ENCODE results near the gene EXT2.

Gene EXT2

GRCh38 chr11:44133335-44133946 is 38.0 kb downstream of the EXT2 start:
- no peak for DNase-seq (ENCODE audit: low read depth)

GRCh38 chr11:44134625-44135024 is 39.1 kb downstream of the EXT2 start:
- no peak for DNase-seq (ENCODE audit: low read depth)

- DNase-seq (ENCODE audit: low read depth) = no peak
Measured at GRCh38 chr11:44136176-44136945, 40.9 kb downstream of the EXT2 start.

GRCh38 chr11:44137057-44137456 is 41.6 kb downstream of the EXT2 start:
- DNase-seq (ENCODE audit: low read depth) = no peak

GRCh38 chr11:44138286-44138685 is 42.8 kb downstream of the EXT2 start:
- DNase-seq (ENCODE audit: low read depth) = peak; percentile 20

- no peak for DNase-seq (ENCODE audit: low read depth)
Measured at GRCh38 chr11:44138980-44139379, 43.5 kb downstream of the EXT2 start.

GRCh38 chr11:44139565-44140330 is 44.3 kb downstream of the EXT2 start:
- DNase-seq (ENCODE audit: low read depth) = no peak

- DNase-seq (ENCODE audit: low read depth) = no peak
Measured at GRCh38 chr11:44140372-44140771, 44.9 kb downstream of the EXT2 start.

GRCh38 chr11:44140805-44141204 is 45.3 kb downstream of the EXT2 start:
- DNase-seq (ENCODE audit: low read depth) = peak; percentile 7

- no peak for DNase-seq (ENCODE audit: low read depth)
Measured at GRCh38 chr11:44143987-44144909, 48.8 kb downstream of the EXT2 start.

GRCh38 chr11:44145011-44145775 is 49.7 kb downstream of the EXT2 start:
- peak; percentile 20 for DNase-seq (ENCODE audit: low read depth)

GRCh38 chr11:44146931-44147330 is 51.5 kb downstream of the EXT2 start:
- no peak for DNase-seq (ENCODE audit: low read depth)

- DNase-seq (ENCODE audit: low read depth) = no peak
Measured at GRCh38 chr11:44147751-44148150, 52.3 kb downstream of the EXT2 start.

GRCh38 chr11:44149651-44150050 is 54.2 kb downstream of the EXT2 start:
- no peak for DNase-seq (ENCODE audit: low read depth)

- DNase-seq (ENCODE audit: low read depth) = no peak
Measured at GRCh38 chr11:44150401-44150800, 54.9 kb downstream of the EXT2 start.

- no peak for DNase-seq (ENCODE audit: low read depth)
Measured at GRCh38 chr11:44157019-44157418, 61.5 kb downstream of the EXT2 start.

GRCh38 chr11:44158384-44158783 is 62.9 kb downstream of the EXT2 start:
- DNase-seq (ENCODE audit: low read depth) = no peak

- no peak for DNase-seq (ENCODE audit: low read depth)
Measured at GRCh38 chr11:44159848-44160721, 64.6 kb downstream of the EXT2 start.

- no peak for DNase-seq (ENCODE audit: low read depth)
Measured at GRCh38 chr11:44162004-44162403, 66.5 kb downstream of the EXT2 start.

GRCh38 chr11:44162662-44163061 is 67.2 kb downstream of the EXT2 start:
- no peak for DNase-seq (ENCODE audit: low read depth)
